Coronary artery (tissue), 2 donors: ENCODE data around the gene NTF3.

Experiments
- DNase-seq: peaks from one replicate; pipeline ENCODE4 v3.0.0-alpha.2; 2017; ENCODE audit warnings: low spot score
- H3K27ac ChIP-seq, 2 donors: fragments of 200-600 bp; sonication (generic); one replicate each; pipeline ENCODE4 v1.5.1; 2016 to 2019
- H3K4me3 ChIP-seq: fragments of 200-600 bp; sonication (generic); 2 replicates; pipeline ENCODE4 v1.5.1; 2016; ENCODE audit warnings: mild to moderate bottlenecking, moderate library complexity
- TF ChIP-seq, protein P1 (sequence below): fragments of 200-600 bp; sonication (generic); IDR thresholded peaks from one replicate; pipeline ENCODE4 v1.5.1; 2019; ENCODE audit warnings: antibody characterized with exemption

NTF3 gene

DNA sequence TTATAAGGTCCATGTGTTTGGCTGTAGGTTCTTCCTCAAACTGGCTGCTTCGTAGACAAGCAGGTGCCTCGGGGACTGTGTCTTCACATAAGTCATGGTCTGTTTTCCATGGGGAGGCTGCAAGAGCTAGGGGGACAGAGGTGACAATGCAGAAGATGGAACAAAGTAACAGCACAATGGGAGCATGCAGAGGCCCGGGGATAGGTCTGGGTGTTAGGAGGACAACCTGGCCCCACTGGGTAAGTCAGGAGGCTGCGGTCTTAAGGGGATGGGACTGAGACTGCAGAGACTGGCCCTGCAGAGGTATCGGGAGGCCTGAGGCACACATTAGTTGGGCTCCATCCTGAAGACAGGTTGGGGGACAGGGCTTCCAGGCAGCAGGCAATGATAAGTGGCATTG, 88.9 kb downstream of the NTF3 start:
- Histone ChIP-seq H3K27ac (no peak overlapping the region), H3K4me3 (no peak overlapping the region)
- no peak for DNase-seq
- TF ChIP-seq, protein P1, sequence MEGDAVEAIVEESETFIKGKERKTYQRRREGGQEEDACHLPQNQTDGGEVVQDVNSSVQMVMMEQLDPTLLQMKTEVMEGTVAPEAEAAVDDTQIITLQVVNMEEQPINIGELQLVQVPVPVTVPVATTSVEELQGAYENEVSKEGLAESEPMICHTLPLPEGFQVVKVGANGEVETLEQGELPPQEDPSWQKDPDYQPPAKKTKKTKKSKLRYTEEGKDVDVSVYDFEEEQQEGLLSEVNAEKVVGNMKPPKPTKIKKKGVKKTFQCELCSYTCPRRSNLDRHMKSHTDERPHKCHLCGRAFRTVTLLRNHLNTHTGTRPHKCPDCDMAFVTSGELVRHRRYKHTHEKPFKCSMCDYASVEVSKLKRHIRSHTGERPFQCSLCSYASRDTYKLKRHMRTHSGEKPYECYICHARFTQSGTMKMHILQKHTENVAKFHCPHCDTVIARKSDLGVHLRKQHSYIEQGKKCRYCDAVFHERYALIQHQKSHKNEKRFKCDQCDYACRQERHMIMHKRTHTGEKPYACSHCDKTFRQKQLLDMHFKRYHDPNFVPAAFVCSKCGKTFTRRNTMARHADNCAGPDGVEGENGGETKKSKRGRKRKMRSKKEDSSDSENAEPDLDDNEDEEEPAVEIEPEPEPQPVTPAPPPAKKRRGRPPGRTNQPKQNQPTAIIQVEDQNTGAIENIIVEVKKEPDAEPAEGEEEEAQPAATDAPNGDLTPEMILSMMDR: no peak

DNA sequence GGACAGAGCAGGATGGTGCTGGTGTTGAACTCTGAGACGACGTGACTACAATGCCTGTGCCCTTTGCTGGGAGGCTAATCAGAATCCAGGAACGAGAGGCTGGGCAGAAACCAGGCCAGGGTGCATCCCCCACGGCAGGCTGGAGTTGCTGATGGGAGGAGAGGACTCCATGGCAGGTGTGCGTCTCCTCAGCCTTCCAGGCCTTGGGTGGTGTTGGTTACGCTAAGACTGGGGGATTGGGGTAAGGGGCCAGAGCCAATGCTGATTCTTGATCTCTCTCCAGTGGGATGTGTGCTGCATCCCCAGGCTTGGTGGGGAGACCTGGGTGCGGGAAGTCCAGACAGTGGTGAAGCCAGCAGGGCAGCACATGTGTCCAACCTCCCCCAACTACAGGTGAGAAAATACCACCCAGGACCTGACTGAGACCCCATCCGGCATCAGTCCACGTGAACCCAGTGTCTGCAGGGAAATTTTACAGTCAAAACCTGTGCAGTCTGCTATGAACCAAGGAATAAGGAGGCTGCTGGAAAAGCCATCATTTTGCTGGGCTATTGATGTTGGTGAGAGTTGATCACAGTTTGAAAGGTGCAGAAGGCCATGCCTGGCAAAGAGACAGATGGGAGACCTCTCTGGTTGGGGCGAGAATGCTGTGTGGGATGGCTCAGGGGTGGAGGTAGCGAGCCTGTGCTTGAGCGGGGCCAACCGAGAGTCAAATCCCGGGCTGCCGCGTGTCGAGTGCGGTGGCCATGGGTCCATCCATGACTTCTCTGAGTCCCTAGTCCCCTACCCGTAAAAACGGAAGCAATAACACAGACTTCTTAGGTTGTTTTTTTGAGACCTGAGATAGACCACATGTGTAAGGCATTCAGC, 89.8 kb downstream of the NTF3 start:
- no peak overlapping the region for H3K27ac ChIP-seq
- TF ChIP-seq, protein P1: no peak
- DNase-seq: no peak
- no peak overlapping the region for H3K4me3 ChIP-seq

DNA sequence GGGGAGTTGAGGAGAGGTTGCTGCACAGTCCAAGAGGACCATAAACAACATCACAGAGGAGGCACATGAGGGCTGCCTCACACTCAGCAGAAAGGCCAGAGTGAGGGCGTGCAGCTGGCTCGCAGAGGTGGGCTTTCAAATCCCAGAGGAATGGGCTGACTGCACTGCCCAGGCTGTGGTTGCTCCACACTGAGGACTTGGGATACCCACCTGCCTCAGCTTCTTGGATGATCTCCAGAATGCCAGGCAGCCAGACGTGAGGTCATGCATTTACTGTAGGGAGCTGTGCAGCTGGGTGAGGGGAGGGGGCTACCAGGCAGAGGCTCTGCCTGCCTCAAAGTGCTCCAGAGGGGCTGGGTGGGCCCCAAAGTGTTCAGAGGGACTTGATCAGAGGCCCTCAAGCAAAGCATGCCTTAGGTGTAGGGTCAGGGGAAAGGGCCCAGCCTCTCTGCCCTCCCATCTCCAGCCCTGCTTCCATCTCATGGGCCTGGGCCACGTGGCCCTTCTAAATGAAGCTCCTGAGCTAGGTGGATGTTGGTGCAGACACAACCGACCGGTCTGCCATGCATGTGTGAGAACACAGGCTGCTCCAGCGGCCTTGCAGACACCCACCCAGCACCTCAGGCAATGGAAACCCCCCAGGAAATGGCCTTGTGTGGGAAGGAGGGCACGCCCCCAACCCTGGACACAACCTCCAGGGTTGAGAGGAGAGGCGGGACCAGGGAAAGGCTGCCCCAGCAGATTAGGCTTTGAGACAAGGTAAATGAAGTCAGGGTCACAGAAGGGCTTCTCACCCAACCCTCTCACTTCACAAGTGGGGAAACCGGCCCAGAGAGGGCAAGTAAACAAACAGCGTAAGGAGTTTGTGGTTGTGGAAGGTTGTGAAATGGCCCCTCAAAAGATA, 90.8 kb downstream of the NTF3 start:
- DNase-seq: no peak
- TF ChIP-seq, protein P1: no peak
- no peak overlapping the region for H3K27ac ChIP-seq

DNA sequence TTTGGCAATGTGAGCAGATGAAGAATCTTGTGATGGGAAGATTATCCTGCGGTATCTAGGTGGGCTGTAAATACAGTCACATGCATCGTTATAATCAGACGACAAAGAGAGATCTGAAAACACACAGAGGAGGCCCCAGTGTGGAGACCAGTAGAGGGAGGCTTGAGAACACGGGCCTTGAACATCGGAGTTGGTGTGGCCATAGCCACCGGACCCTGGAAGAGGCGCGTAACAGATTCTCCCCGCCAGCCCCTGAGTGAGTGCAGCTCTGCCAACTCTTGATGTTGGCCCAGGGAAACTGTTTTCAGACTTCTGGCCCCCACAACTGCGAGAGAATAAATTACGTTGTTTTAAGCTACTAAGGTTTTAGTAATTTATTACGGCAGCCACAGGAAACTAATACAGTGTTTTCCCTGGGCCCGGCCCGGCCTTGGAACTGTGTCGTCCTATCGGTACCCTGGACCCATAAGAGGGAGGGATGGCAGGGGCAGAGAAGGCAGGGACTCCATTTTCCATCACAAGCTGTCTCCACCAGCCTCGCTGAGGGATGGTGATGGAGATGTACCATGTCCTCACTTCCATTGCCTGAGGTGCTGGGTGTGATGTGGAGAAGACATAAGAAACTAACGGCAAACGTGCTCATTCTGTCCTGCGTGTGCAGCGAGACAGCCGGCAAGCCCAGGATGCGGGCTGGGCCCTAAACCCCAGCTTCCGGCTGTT, 91.6 kb downstream of the NTF3 start:
- DNase-seq: no peak
- TF ChIP-seq, protein P1: no peak
- no peak overlapping the region for H3K4me3 ChIP-seq
- H3K27ac ChIP-seq: no peak overlapping the region

More for the DNA sequence above, 90.8 kb downstream of the NTF3 start:
- no peak overlapping the region for H3K4me3 ChIP-seq

DNA sequence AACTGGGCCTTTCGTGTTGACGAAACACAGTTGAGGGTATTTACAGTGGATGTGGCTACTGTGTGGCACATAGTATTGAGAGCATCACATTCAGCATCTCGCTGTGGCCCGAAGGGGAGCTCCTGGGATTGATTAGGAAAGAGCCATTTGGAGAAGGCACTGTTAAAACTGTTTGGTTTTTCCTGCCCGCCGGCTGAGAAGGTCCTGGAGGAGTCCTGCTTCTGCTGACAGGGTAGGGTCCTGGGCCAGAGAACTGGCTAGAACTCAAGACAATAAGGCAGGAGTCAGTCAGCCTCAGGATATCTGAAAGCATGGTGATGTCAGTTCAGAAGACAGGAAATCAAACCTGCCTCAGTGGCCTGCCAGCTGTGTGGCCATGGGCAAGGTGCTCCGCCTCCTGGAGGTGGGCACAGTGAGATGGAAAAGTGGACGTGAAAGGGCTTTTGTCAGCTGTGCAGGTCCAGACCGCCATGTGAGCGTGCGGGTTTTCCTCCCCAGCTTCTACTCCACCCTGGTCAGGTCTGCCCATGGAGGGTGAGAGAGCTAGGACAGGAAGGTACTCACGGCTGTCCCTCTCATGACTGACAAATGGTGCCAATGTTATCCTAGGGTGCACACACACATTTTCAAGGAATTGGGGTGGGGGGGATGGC, 92.3 kb downstream of the NTF3 start:
- TF ChIP-seq, protein P1: no peak
- H3K27ac ChIP-seq: no peak overlapping the region
- no peak for DNase-seq
- no peak overlapping the region for H3K4me3 ChIP-seq

DNA sequence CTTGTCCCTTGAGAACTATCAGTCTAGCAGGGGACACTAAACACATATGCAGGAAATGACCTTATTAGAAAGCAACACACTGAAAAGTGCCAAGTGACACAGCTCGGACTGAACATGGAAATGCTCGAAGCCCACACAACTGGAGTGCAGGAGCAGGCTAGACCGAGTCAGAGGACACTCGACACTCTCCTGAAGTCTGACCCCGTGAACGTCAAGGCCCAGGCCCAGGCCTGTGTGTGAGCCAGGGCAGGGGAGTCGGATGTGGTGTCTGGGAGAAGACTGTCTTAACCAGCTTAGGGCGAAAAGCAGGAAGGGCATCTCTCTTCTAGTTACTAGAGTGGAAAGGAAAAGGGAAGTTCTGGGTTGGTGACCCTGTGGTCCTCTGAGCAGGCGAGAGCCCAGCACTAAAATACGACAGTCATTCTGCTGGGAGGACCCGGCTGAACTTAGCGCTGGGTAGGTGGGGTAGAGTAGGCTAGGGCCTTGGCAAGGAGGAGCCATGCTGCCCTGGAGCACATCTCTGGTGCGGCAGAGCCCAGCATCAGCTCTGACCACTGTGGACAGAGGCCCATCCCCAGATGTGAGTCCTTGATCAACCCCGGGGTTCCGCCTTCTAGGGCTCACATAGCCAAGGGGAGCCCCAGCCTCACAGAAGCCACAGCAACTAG, 93.0 kb downstream of the NTF3 start:
- no peak for DNase-seq
- Histone ChIP-seq H3K27ac (no peak overlapping the region), H3K4me3 (no peak overlapping the region)
- TF ChIP-seq, protein P1: no peak
